GM19324 (cell line): ENCODE measurements around the gene SLC17A8.
"Not testable (repeated sequence)": the region's sequence is repeated elsewhere in the genome, so short reads cannot be mapped to it uniquely, and the experiment has no call there.

ENCODE experiments used
- ATAC-seq: cut with Tn5 transposase; IDR thresholded peaks from one replicate; pipeline ENCODE4 v1.9.1; 2021; ENCODE audit warnings: mild to moderate bottlenecking, moderate library complexity; ENCODE audit not compliant: unreplicated experiment, low FRiP score

The SLC17A8 gene

GRCh38 chr12:100356644-100357223 lies at the start of gene SLC17A8:
SLC17A8 (plus strand) TSS chr12:100357074; CDS start chr12:100357392, 318 bp downstream.
- no peak for ATAC-seq

GRCh38 chr12:100308138-100308537 lies 48.7 kb upstream of the SLC17A8 start:
- ATAC-seq, result not testable (repeated sequence)

GRCh38 chr12:100311317-100311716 lies 45.6 kb upstream of the SLC17A8 start:
- no peak for ATAC-seq

GRCh38 chr12:100317371-100317770 lies 39.5 kb upstream of the SLC17A8 start:
- no peak for ATAC-seq

GRCh38 chr12:100324498-100324897 lies 32.4 kb upstream of the SLC17A8 start:
- no peak for ATAC-seq

GRCh38 chr12:100326208-100326607 lies 30.7 kb upstream of the SLC17A8 start:
- ATAC-seq, result no peak

GRCh38 chr12:100329800-100330199 lies 27.1 kb upstream of the SLC17A8 start:
- peak; percentile 80 for ATAC-seq

- no peak for ATAC-seq
Measured at GRCh38 chr12:100331871-100332270, 25.0 kb upstream of the SLC17A8 start.

- ATAC-seq, result no peak
Measured at GRCh38 chr12:100332852-100333251, 24.0 kb upstream of the SLC17A8 start.

- no peak for ATAC-seq
Measured at GRCh38 chr12:100337299-100337698, 19.6 kb upstream of the SLC17A8 start.

- ATAC-seq, result no peak
Measured at GRCh38 chr12:100337727-100338126, 19.1 kb upstream of the SLC17A8 start.

GRCh38 chr12:100339071-100339470 lies 17.8 kb upstream of the SLC17A8 start:
- ATAC-seq, result no peak

- not testable (repeated sequence) for ATAC-seq
Measured at GRCh38 chr12:100342897-100343296, 14.0 kb upstream of the SLC17A8 start.

- ATAC-seq, result not testable (repeated sequence)
Measured at GRCh38 chr12:100344351-100344750, 12.5 kb upstream of the SLC17A8 start.

- ATAC-seq, result no peak
Measured at GRCh38 chr12:100345020-100345767, 11.7 kb upstream of the SLC17A8 start.

- no peak for ATAC-seq
Measured at GRCh38 chr12:100346660-100347059, 10.2 kb upstream of the SLC17A8 start.

- ATAC-seq, result no peak
Measured at GRCh38 chr12:100348657-100349454, 8.0 kb upstream of the SLC17A8 start.

GRCh38 chr12:100359248-100359647 lies 2.4 kb downstream of the SLC17A8 start:
- no peak for ATAC-seq

- no peak for ATAC-seq
Measured at GRCh38 chr12:100359822-100360221, 2.9 kb downstream of the SLC17A8 start.

- ATAC-seq, result no peak
Measured at GRCh38 chr12:100360450-100360849, 3.6 kb downstream of the SLC17A8 start.

GRCh38 chr12:100364324-100364723 lies 7.5 kb downstream of the SLC17A8 start:
- ATAC-seq, result no peak
